Measurements from ENCODE around the gene PTCHD1. TPM values are rescaled to one million over a fixed set of nuclear protein-coding genes. Genes with fewer than 3 reads are reported as not detected.

The PTCHD1 gene
- polyA plus RNA-seq, 1 of the 3 experiments (the other 2 are of a cell fraction): not detected

- Histone ChIP-seq H3K9me3 (no peaks in the 10 kb centered on the region), H3F3A (replicated peaks; ENCODE audit: insufficient read depth) (no peaks in the 10 kb centered on the region), H3K9ac (no peak overlapping the region), H3K4me1 (ENCODE audit: control insufficient read depth in 1 of 2, insufficient read depth in 2 of 2, low read depth in 1 of 2, low read length in 1 of 2) (no peaks in the 10 kb centered on the region; a peak in 1 of 4 replicates), H3K27ac (ENCODE audit: low read depth in 2 of 2, low read length in 1 of 2) (no peak overlapping the region), H3K79me2 (ENCODE audit: insufficient read depth) (no peaks in the 10 kb centered on the region), H4K20me1 (ENCODE audit: insufficient read depth) (no peaks in the 10 kb centered on the region), H2AFZ (ENCODE audit: low read depth) (no peak overlapping the region), H3K4me3 (ENCODE audit: low read depth in 2 of 2, low read length in 1 of 2) (no peak overlapping the region), H3K36me3 (replicated peaks in 1 of 2; ENCODE audit: control insufficient read depth in 1 of 2, insufficient read depth in 2 of 2, low read length in 1 of 2) (no peaks in the 10 kb centered on the region), H3K9me2 (no peaks in the 10 kb centered on the region), H3K27me3 (ENCODE audit: insufficient read depth) (peaks cover 8% of the 10 kb centered on the region; the same call in 1 of the 2 replicates), H3K4me2 (no peak overlapping the region)
- no peak for DNase-seq
- ChIA-PET CTCF (no interaction called here), POLR2A (no interaction called here)
- no peak for TF ChIP-seq FOSL2 (IDR thresholded peaks at IDR 0.05; ENCODE audit: borderline replicate concordance, low read depth)
- TF ChIP-seq ELF1 (IDR thresholded peaks at IDR 0.05): no peak
- no peak for TF ChIP-seq EP300 (IDR thresholded peaks at IDR 0.05; ENCODE audit: borderline replicate concordance in 1 of 2, low read depth in 1 of 2, low read length in 1 of 2)
- TF ChIP-seq FOXJ3 (CRISPR knock-in tag; IDR thresholded peaks at IDR 0.05): no peak
- WGBS (ENCODE audit: low lambda C conversion rate): 40% methylated on average over 3 of the region's 3 CpGs
Observed at GRCh38 chrX:23376581-23376980, 41.9 kb downstream of the PTCHD1 start.

GRCh38 chrX:23380581-23380980, 45.9 kb downstream of the PTCHD1 start:
- H3K9me3 ChIP-seq: no peaks in the 10 kb centered on the region
- no peaks in the 10 kb centered on the region for H3F3A ChIP-seq (replicated peaks; ENCODE audit: insufficient read depth)
- no peaks in the 10 kb centered on the region for H3K79me2 ChIP-seq (ENCODE audit: insufficient read depth)
- no peak overlapping the region for H2AFZ ChIP-seq (ENCODE audit: low read depth)
- H3K4me2 ChIP-seq: no peak overlapping the region
- H3K36me3 ChIP-seq (replicated peaks in 1 of 2; ENCODE audit: control insufficient read depth in 1 of 2, insufficient read depth in 2 of 2, low read length in 1 of 2): no peaks in the 10 kb centered on the region
- H4K20me1 ChIP-seq (ENCODE audit: insufficient read depth): no peaks in the 10 kb centered on the region
- no peaks in the 10 kb centered on the region; a peak in 1 of 4 replicates for H3K4me1 ChIP-seq (ENCODE audit: control insufficient read depth in 1 of 2, insufficient read depth in 2 of 2, low read depth in 1 of 2, low read length in 1 of 2)
- no peak overlapping the region for H3K27ac ChIP-seq (ENCODE audit: low read depth in 2 of 2, low read length in 1 of 2)
- no peak for TF ChIP-seq MAX (IDR thresholded peaks at IDR 0.05; ENCODE audit: low read depth)
- no peak for TF ChIP-seq TCF12 (IDR thresholded peaks at IDR 0.05)
- TF ChIP-seq USF1 (IDR thresholded peaks at IDR 0.05; ENCODE audit: borderline replicate concordance, low read depth): no peak
- TF ChIP-seq FOSL2 (IDR thresholded peaks at IDR 0.05; ENCODE audit: borderline replicate concordance, low read depth): no peak
- TF ChIP-seq CTCF (IDR thresholded peaks at IDR 0.05): no peak
- no peak for TF ChIP-seq ELF1 (IDR thresholded peaks at IDR 0.05)
- no peak for TF ChIP-seq JUND (IDR thresholded peaks at IDR 0.05)
- no peak for TF ChIP-seq RCOR1 (IDR thresholded peaks at IDR 0.05; ENCODE audit: low read length)
- TF ChIP-seq TAF1 (IDR thresholded peaks at IDR 0.05; ENCODE audit: borderline replicate concordance, low read depth, low read length): no peak
- TF ChIP-seq TEAD4 (IDR thresholded peaks at IDR 0.05; ENCODE audit: borderline replicate concordance, insufficient read depth): no peak
- no peak for TF ChIP-seq RAD21 (IDR thresholded peaks at IDR 0.05; ENCODE audit: low read length)
- TF ChIP-seq RFX5 (IDR thresholded peaks at IDR 0.05; ENCODE audit: low read length): no peak
- no peak for TF ChIP-seq EZH2phosphoT487 (IDR thresholded peaks at IDR 0.05; ENCODE audit: borderline replicate concordance, low read depth)
- TF ChIP-seq USF2 (IDR thresholded peaks at IDR 0.05; ENCODE audit: borderline replicate concordance, low read depth, low read length): no peak
- TF ChIP-seq POLR2AphosphoS5 (IDR thresholded peaks at IDR 0.05; ENCODE audit: low read depth, low read length): no peak
- TF ChIP-seq MXI1 (IDR thresholded peaks at IDR 0.05; ENCODE audit: low read depth, low read length): no peak
- TF ChIP-seq GABPA (IDR thresholded peaks at IDR 0.05; ENCODE audit: low read depth): no peak
- no peak for TF ChIP-seq REST (IDR thresholded peaks at IDR 0.05; ENCODE audit: low read depth, low read length)
- no peak overlapping the region for H3K4me3 ChIP-seq (ENCODE audit: low read depth in 2 of 2, low read length in 1 of 2)
- 40% methylated on average over 2 of the region's 2 CpGs for WGBS (ENCODE audit: low lambda C conversion rate)
- POLR2A ChIA-PET: no interaction called here
- no peak for DNase-seq
- CTCF ChIA-PET: no interaction called here
- H3K9me2 ChIP-seq: no peaks in the 10 kb centered on the region
- no peak overlapping the region for H3K9ac ChIP-seq
- H3K27me3 ChIP-seq (ENCODE audit: insufficient read depth): peaks cover 8% of the 10 kb centered on the region; the same call in 1 of the 2 replicates

Measured in SK-N-SH (cell line).